ENCODE results near the gene FSIP2.

FSIP2 gene

GRCh38 chr2:185785851-185786473 lies 47.4 kb downstream of the FSIP2 start:
- no peak overlapping the region for H2AFZ ChIP-seq (ENCODE audit: low read length)
- no peak overlapping the region for H3K4me3 ChIP-seq (ENCODE audit: low read depth, low read length, poor library complexity, severe bottlenecking)
- no peaks in the 10 kb centered on the region for H3K27me3 ChIP-seq (ENCODE audit: insufficient read depth, low read length)
- no peak overlapping the region for H3K9ac ChIP-seq (ENCODE audit: low read length)
- no peaks in the 10 kb centered on the region for H3F3A ChIP-seq (ENCODE audit: insufficient read depth, low read length)
- no peaks in the 10 kb centered on the region for H4K20me1 ChIP-seq (ENCODE audit: insufficient read depth, low read length)
- no peaks in the 10 kb centered on the region for H3K36me3 ChIP-seq (ENCODE audit: insufficient read depth, low read length)
- peaks cover 9% of the 10 kb centered on the region for H3K4me1 ChIP-seq (ENCODE audit: insufficient read depth, low read length, severe bottlenecking)
- no peak overlapping the region for H3K27ac ChIP-seq (ENCODE audit: low read depth, low read length, poor library complexity, severe bottlenecking)
- H3K9me3 ChIP-seq (ENCODE audit: low read length): no peaks in the 10 kb centered on the region
- TF ChIP-seq EZH2 (IDR thresholded peaks at IDR 0.05; ENCODE audit: borderline replicate concordance, low read length) (no peak), CTCF (IDR thresholded peaks at IDR 0.05; ENCODE audit: low read length) (no peak)
- H3K79me2 ChIP-seq (ENCODE audit: insufficient read depth, low read length): no peaks in the 10 kb centered on the region
- no peaks in the 10 kb centered on the region for H3K9me2 ChIP-seq (ENCODE audit: low read depth, low read length)
- H3K4me2 ChIP-seq (ENCODE audit: low read length): no peak overlapping the region

- Histone ChIP-seq H3K9me2 (ENCODE audit: low read depth, low read length) (no peaks in the 10 kb centered on the region), H3K27me3 (ENCODE audit: insufficient read depth, low read length) (no peaks in the 10 kb centered on the region), H3K9me3 (ENCODE audit: low read length) (no peaks in the 10 kb centered on the region), H2AFZ (ENCODE audit: low read length) (no peak overlapping the region), H4K20me1 (ENCODE audit: insufficient read depth, low read length) (no peaks in the 10 kb centered on the region), H3K4me3 (ENCODE audit: low read depth, low read length, poor library complexity, severe bottlenecking) (no peak overlapping the region), H3K36me3 (ENCODE audit: insufficient read depth, low read length) (no peaks in the 10 kb centered on the region), H3K27ac (ENCODE audit: low read depth, low read length, poor library complexity, severe bottlenecking) (no peak overlapping the region), H3K9ac (ENCODE audit: low read length) (no peak overlapping the region), H3K4me1 (ENCODE audit: insufficient read depth, low read length, severe bottlenecking) (peaks cover 9% of the 10 kb centered on the region), H3K4me2 (ENCODE audit: low read length) (no peak overlapping the region), H3K79me2 (ENCODE audit: insufficient read depth, low read length) (no peaks in the 10 kb centered on the region), H3F3A (ENCODE audit: insufficient read depth, low read length) (no peaks in the 10 kb centered on the region)
- no peak for TF ChIP-seq CTCF (IDR thresholded peaks at IDR 0.05; ENCODE audit: low read length)
- TF ChIP-seq EZH2 (IDR thresholded peaks at IDR 0.05; ENCODE audit: borderline replicate concordance, low read length): no peak
Observed at GRCh38 chr2:185787227-185788145, 48.9 kb downstream of the FSIP2 start.

GRCh38 chr2:185790361-185790760 lies 51.8 kb downstream of the FSIP2 start:
- Histone ChIP-seq H4K20me1 (ENCODE audit: insufficient read depth, low read length) (no peaks in the 10 kb centered on the region), H3K79me2 (ENCODE audit: insufficient read depth, low read length) (no peaks in the 10 kb centered on the region), H3F3A (ENCODE audit: insufficient read depth, low read length) (no peaks in the 10 kb centered on the region), H3K27me3 (ENCODE audit: insufficient read depth, low read length) (no peaks in the 10 kb centered on the region), H3K4me3 (ENCODE audit: low read depth, low read length, poor library complexity, severe bottlenecking) (no peak overlapping the region), H3K9ac (ENCODE audit: low read length) (no peak overlapping the region), H3K9me2 (ENCODE audit: low read depth, low read length) (no peaks in the 10 kb centered on the region), H3K9me3 (ENCODE audit: low read length) (no peaks in the 10 kb centered on the region), H3K27ac (ENCODE audit: low read depth, low read length, poor library complexity, severe bottlenecking) (no peak overlapping the region), H3K36me3 (ENCODE audit: insufficient read depth, low read length) (no peaks in the 10 kb centered on the region), H2AFZ (ENCODE audit: low read length) (no peak overlapping the region), H3K4me1 (ENCODE audit: insufficient read depth, low read length, severe bottlenecking) (peaks cover 9% of the 10 kb centered on the region), H3K4me2 (ENCODE audit: low read length) (no peak overlapping the region)
- no peak for TF ChIP-seq CTCF (IDR thresholded peaks at IDR 0.05; ENCODE audit: low read length)
- no peak for TF ChIP-seq EZH2 (IDR thresholded peaks at IDR 0.05; ENCODE audit: borderline replicate concordance, low read length)

All from OCI-LY1 (cell line).